ENCODE results near the gene CACNA2D3. TPM values are rescaled to one million over a fixed set of nuclear protein-coding genes. Genes with fewer than 3 reads are reported as not detected.

CACNA2D3 gene
- total RNA-seq, 4 donors from 2014 or later = 0.30 to 9.6 (median 3.9) TPM

DNA sequence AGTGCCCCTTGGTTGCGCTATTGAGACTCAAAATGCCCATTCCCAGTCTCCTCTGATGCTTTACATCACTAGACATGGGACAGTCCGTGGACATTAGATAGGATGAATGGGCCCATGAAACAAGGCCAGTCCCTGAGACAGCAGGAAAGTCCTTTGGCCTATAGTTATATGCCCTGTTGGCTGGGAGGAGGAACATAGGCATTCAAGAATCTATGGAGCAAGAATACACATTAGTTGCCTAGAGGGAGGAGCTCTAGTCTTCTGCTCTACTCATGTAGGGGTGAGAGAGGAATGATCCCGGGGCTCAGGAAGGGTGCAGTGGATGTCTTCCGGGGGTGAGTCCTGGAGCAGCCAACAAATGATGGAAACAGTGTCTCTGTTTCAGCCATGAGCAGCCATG is 863.5 kb downstream of the CACNA2D3 start:
- Histone ChIP-seq H3K36me3 (no peaks in the 10 kb centered on the region), H3K27ac (peak overlapping the region in 1 of 4 donors; percentile 55), H3K4me1 (peaks cover 0 to 42% (median 7%) of the 10 kb centered on the region in 4 donors), H3K4me3 (no peak overlapping the region), H3K27me3 (no peaks in the 10 kb centered on the region), H3K9me3 (no peaks in the 10 kb centered on the region)
- no peak for DNase-seq (ENCODE audit: low spot score in 2 of 2)
- no peak for TF ChIP-seq EP300 (IDR thresholded peaks at IDR 0.05)
- TF ChIP-seq CTCF (IDR thresholded peaks at IDR 0.05) = no peak
- no peak for TF ChIP-seq POLR2A (IDR thresholded peaks at IDR 0.05)
- 83 to 96% methylated on average over 4 of the region's 4 CpGs for WGBS, 2 donors

GRCh38 chr3:54986294-54986693 is 863.9 kb downstream of the CACNA2D3 start:
- no peak for DNase-seq (ENCODE audit: low spot score in 2 of 2)
- WGBS, 2 donors = 47 to 56% methylated on average over 4 of the region's 4 CpGs
- Histone ChIP-seq H3K27ac (peak overlapping the region in 1 of 4 donors; percentile 55), H3K4me3 (no peak overlapping the region), H3K9me3 (no peaks in the 10 kb centered on the region), H3K4me1 (peaks cover 0 to 42% (median 7%) of the 10 kb centered on the region in 4 donors), H3K27me3 (no peaks in the 10 kb centered on the region), H3K36me3 (no peaks in the 10 kb centered on the region)
- TF ChIP-seq EP300 (IDR thresholded peaks at IDR 0.05) = peak in 1 of 2 donors; percentile 28
- no peak for TF ChIP-seq POLR2A (IDR thresholded peaks at IDR 0.05)
- no peak for TF ChIP-seq CTCF (IDR thresholded peaks at IDR 0.05)

- DNase-seq (ENCODE audit: low spot score in 2 of 2) = no peak
- Histone ChIP-seq H3K27ac (peak overlapping the region in 2 of 4 donors; percentile 50 to 65), H3K27me3 (no peaks in the 10 kb centered on the region), H3K36me3 (no peaks in the 10 kb centered on the region), H3K9me3 (no peaks in the 10 kb centered on the region), H3K4me1 (peaks cover 0 to 42% (median 7%) of the 10 kb centered on the region in 4 donors), H3K4me3 (no peak overlapping the region)
- TF ChIP-seq POLR2A (IDR thresholded peaks at IDR 0.05) (no peak), CTCF (IDR thresholded peaks at IDR 0.05) (no peak), EP300 (IDR thresholded peaks at IDR 0.05) (no peak)
- 43 to 52% methylated on average over 4 of the region's 4 CpGs for WGBS, 2 donors
Observed at GRCh38 chr3:54987719-54988118, 865.4 kb downstream of the CACNA2D3 start.

- no peak for DNase-seq (ENCODE audit: low spot score in 2 of 2)
- Histone ChIP-seq H3K4me3 (no peak overlapping the region), H3K9me3 (no peaks in the 10 kb centered on the region), H3K27me3 (no peaks in the 10 kb centered on the region), H3K27ac (peak overlapping the region in 2 of 4 donors; percentile 50 to 65), H3K36me3 (no peaks in the 10 kb centered on the region), H3K4me1 (peaks cover 0 to 42% (median 7%) of the 10 kb centered on the region in 4 donors)
- TF ChIP-seq CTCF (IDR thresholded peaks at IDR 0.05) (no peak), EP300 (IDR thresholded peaks at IDR 0.05) (peak in 1 of 2 donors; percentile 61)
- WGBS, 2 donors = 37 to 43% methylated on average over 4 of the region's 4 CpGs
Observed at GRCh38 chr3:54988302-54988837, 866.0 kb downstream of the CACNA2D3 start.

GRCh38 chr3:54988838-54989630 is 866.7 kb downstream of the CACNA2D3 start:
- DNase-seq (ENCODE audit: low spot score in 2 of 2) = peak; percentile 24 to 70
- TF ChIP-seq EP300 (IDR thresholded peaks at IDR 0.05) (no peak), POLR2A (IDR thresholded peaks at IDR 0.05) (no peak), CTCF (IDR thresholded peaks at IDR 0.05) (no peak)
- no peaks in the 10 kb centered on the region for H3K36me3 ChIP-seq
- no peak overlapping the region for H3K4me3 ChIP-seq
- no peaks in the 10 kb centered on the region for H3K9me3 ChIP-seq
- H3K4me1 ChIP-seq = peaks cover 0 to 42% (median 7%) of the 10 kb centered on the region in 4 donors
- WGBS, 2 donors = 27 to 31% methylated on average over 5 of the region's 5 CpGs
- no peaks in the 10 kb centered on the region for H3K27me3 ChIP-seq
- H3K27ac ChIP-seq = peak overlapping the region in 1 of 4 donors; percentile 50

Data from tibial nerve (tissue), 4 donors.